PFSK-1 (cell line): ENCODE results near the gene NUBPL.

Experiments used
- FOXP2 ChIP-seq: optimal IDR thresholded peaks from 2 replicates; pipeline ENCODE3; 2011; ENCODE audit warnings: borderline replicate concordance, control low read depth, inconsistent platforms; ENCODE audit not compliant: insufficient read depth; ENCODE audit errors: extremely low read length, extremely low read depth
- POLR2AphosphoS5 ChIP-seq: IDR thresholded peaks from 2 replicates; pipeline ENCODE4 v1.6.1; 2012; ENCODE audit warnings: low read depth, mild to moderate bottlenecking, control low read depth, low read length, moderate library complexity
- SIN3A ChIP-seq: IDR thresholded peaks from 2 replicates; pipeline ENCODE4 v1.6.1; 2012; ENCODE audit warnings: mild to moderate bottlenecking, low read length, moderate library complexity, borderline replicate concordance; ENCODE audit not compliant: insufficient read depth
- TAF1 ChIP-seq: IDR thresholded peaks from 2 replicates; pipeline ENCODE4 v1.6.1; 2012; ENCODE audit warnings: low read length, control low read depth, borderline replicate concordance; ENCODE audit not compliant: insufficient read depth
- TF ChIP-seq, protein P1 (sequence below), 2 experiments: IDR thresholded peaks; 2 replicates each; pipeline versions ENCODE4 v1.6.1 to v1.8.0; 2011 to 2012; ENCODE audit warnings: low read depth in 2 of 2, low read length in 2 of 2, control low read depth in 1 of 2, inconsistent platforms in 1 of 2, mild to moderate bottlenecking in 1 of 2, moderate library complexity in 1 of 2; ENCODE audit not compliant: insufficient read depth in 1 of 2

Gene NUBPL

DNA sequence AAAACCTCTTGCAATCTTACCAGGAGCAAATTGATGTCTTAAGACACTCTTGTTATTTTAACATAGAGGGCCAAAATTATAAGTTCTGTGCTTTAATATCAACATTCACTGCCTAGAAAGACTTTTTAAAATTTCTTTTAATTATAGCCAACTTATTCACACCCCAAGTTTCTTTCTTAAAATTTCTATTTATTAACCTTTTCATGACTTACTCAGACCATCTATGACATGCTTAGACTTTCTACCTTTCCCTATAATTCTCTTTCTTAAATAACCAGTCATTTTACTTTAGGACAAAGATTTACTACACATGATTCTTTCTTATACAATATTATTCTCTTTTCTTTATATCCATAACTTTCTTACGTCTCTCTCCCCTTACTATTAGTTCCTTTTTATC lies 220.4 kb downstream of the NUBPL start:
- no peak for TF ChIP-seq FOXP2
- TF ChIP-seq TAF1 = no peak
- TF ChIP-seq POLR2AphosphoS5 = no peak
- TF ChIP-seq SIN3A = no peak
- TF ChIP-seq, protein P1, sequence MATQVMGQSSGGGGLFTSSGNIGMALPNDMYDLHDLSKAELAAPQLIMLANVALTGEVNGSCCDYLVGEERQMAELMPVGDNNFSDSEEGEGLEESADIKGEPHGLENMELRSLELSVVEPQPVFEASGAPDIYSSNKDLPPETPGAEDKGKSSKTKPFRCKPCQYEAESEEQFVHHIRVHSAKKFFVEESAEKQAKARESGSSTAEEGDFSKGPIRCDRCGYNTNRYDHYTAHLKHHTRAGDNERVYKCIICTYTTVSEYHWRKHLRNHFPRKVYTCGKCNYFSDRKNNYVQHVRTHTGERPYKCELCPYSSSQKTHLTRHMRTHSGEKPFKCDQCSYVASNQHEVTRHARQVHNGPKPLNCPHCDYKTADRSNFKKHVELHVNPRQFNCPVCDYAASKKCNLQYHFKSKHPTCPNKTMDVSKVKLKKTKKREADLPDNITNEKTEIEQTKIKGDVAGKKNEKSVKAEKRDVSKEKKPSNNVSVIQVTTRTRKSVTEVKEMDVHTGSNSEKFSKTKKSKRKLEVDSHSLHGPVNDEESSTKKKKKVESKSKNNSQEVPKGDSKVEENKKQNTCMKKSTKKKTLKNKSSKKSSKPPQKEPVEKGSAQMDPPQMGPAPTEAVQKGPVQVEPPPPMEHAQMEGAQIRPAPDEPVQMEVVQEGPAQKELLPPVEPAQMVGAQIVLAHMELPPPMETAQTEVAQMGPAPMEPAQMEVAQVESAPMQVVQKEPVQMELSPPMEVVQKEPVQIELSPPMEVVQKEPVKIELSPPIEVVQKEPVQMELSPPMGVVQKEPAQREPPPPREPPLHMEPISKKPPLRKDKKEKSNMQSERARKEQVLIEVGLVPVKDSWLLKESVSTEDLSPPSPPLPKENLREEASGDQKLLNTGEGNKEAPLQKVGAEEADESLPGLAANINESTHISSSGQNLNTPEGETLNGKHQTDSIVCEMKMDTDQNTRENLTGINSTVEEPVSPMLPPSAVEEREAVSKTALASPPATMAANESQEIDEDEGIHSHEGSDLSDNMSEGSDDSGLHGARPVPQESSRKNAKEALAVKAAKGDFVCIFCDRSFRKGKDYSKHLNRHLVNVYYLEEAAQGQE (IDR thresholded peaks at IDR 0.05; ENCODE audit: insufficient read depth in 1 of 2, low read depth in 2 of 2, low read length in 2 of 2) = no peak

DNA sequence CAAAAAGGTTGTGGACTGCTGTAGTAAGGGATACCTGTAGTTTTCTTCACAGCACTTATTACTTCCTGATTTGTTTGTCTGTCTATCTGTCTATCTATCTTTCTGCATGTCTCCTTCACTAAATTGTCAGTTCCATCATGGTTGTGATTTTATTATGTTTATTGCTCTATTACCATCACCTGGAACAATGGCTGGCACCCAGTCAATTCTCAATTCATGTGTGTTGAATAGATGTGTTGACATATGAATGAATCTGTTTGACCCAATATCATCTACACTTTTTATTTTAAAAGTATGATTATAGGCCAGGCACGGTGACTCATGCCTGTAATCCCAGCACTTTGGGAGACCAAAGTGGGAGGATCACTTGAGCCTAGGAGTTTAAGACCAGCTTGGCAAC lies 224.4 kb downstream of the NUBPL start:
- TF ChIP-seq FOXP2 (no peak), POLR2AphosphoS5 (no peak), TAF1 (no peak), SIN3A (no peak)
- TF ChIP-seq, protein P1 (IDR thresholded peaks at IDR 0.05; ENCODE audit: insufficient read depth in 1 of 2, low read depth in 2 of 2, low read length in 2 of 2) = no peak

DNA sequence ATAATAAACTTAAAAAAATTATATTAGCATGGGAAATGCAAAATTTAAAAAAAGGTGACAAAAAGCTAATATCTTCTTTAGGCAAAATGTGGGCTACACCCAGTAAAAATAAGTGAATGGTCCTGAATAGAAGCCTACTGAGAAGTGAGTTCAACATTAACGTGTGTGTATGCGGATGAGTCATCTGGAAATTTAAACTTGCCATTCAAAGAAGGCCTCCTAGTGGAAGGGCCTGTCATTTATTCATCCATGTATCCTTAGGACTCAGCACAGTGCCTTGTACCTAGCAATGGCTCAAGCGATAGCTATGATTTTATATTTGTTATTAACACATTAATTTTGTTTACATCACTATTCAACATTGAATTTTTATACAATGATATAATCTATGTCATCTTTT lies 226.2 kb downstream of the NUBPL start:
- TF ChIP-seq FOXP2 (no peak), TAF1 (no peak), POLR2AphosphoS5 (no peak), SIN3A (no peak)
- TF ChIP-seq, protein P1 (IDR thresholded peaks at IDR 0.05; ENCODE audit: insufficient read depth in 1 of 2, low read depth in 2 of 2, low read length in 2 of 2) = no peak

DNA sequence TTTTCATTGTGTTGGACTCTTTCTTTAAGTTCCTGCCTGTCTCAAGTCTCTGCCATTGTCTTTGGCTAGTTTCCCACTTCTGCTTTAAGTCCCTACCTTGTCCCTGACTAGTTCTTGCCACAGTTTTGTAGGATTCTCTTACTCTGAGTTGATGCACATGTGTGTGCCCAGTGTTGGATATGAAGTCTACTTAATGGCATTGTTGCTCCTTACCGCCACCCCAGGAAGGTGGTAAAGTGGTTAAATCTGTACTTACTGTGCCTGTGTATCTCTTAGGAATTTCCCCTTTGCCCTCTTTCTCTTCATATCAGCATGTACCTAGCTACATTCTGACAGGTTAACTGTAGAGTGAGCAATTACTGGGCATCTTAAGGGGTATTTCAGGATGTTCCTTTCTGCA lies 227.1 kb downstream of the NUBPL start:
- TF ChIP-seq POLR2AphosphoS5 = no peak
- no peak for TF ChIP-seq SIN3A
- TF ChIP-seq TAF1 = no peak
- TF ChIP-seq, protein P1 (IDR thresholded peaks at IDR 0.05; ENCODE audit: insufficient read depth in 1 of 2, low read depth in 2 of 2, low read length in 2 of 2) = no peak
- no peak for TF ChIP-seq FOXP2

DNA sequence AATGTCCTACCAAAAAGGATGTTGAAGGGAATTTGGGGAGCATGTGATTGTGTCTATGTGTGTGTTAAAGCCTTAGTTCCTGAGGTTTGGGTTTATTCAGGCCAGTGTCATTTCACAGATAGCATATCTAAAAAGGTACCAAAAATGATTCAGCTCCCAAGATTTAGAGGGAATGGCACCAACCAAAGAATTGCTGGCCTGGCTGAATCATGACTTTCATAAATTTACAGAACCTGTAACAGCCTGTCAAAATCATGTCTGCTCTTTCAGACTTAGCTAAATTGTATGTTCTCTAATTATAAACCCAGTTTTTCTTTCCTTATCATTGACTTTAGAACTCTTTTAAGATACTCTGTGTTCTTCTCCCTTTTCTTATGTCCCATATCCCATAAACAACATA lies 231.5 kb downstream of the NUBPL start:
- TF ChIP-seq, protein P1 (IDR thresholded peaks at IDR 0.05; ENCODE audit: insufficient read depth in 1 of 2, low read depth in 2 of 2, low read length in 2 of 2) = no peak
- no peak for TF ChIP-seq POLR2AphosphoS5
